CD14-positive monocyte (primary cell): ENCODE data around the gene SPNS1. TPM values are rescaled to one million over a fixed set of nuclear protein-coding genes. Genes with fewer than 3 reads are reported as not detected.

ENCODE experiments used
- DNase-seq, 3 donors: peaks; one replicate each; pipeline ENCODE4 v3.0.0-alpha.2; 2011 to 2022
- H2AFZ ChIP-seq: 2 replicates; pipeline ENCODE4 v1.6.0; 2012; ENCODE audit warnings: mild to moderate bottlenecking, low read depth, low read length, inconsistent platforms; ENCODE audit not compliant: insufficient read depth, poor library complexity, severe bottlenecking
- H3K27ac ChIP-seq, 2 donors: 1 replicate in 1 of 2; 2 replicates in 1 of 2; pipeline ENCODE4 v1.5.1; 2012 to 2013; ENCODE audit warnings: low read length in 2 of 2, control low read depth in 1 of 2, inconsistent platforms in 1 of 2, low read depth in 1 of 2, mild to moderate bottlenecking in 1 of 2
- H3K27me3 ChIP-seq, 2 donors: one replicate each; pipeline versions ENCODE4 v1.6.0 to v1.6.1; 2011 to 2013; ENCODE audit warnings: low read length in 2 of 2; ENCODE audit not compliant: control insufficient read depth in 2 of 2, insufficient read depth in 2 of 2
- H3K36me3 ChIP-seq, 2 donors: replicated peaks in 1 of 2; 1 replicate in 1 of 2; 2 replicates in 1 of 2; pipeline versions ENCODE4 v1.5.1 to v1.6.1; 2012 to 2013; ENCODE audit warnings: low read length in 2 of 2, control low read depth in 1 of 2, inconsistent platforms in 1 of 2, mild to moderate bottlenecking in 1 of 2; ENCODE audit not compliant: insufficient read depth in 2 of 2, control insufficient read depth in 1 of 2
- H3K4me1 ChIP-seq, 2 donors: 1 replicate in 1 of 2; 2 replicates in 1 of 2; pipeline versions ENCODE4 v1.5.1 to v1.6.1; 2012 to 2013; ENCODE audit warnings: low read length in 2 of 2, control low read depth in 1 of 2, inconsistent platforms in 1 of 2, mild to moderate bottlenecking in 1 of 2, moderate library complexity in 1 of 2; ENCODE audit not compliant: insufficient read depth in 2 of 2, control insufficient read depth in 1 of 2
- H3K4me2 ChIP-seq: replicated peaks from 2 replicates; pipeline ENCODE3; 2012; ENCODE audit warnings: low read length, moderate library complexity, mild to moderate bottlenecking; ENCODE audit not compliant: poor library complexity, severe bottlenecking; ENCODE audit errors: extremely low read depth
- H3K4me3 ChIP-seq, 3 experiments: fragments of 200-600 bp in 1 of 3; sonication (generic) in 1 of 3; replicated peaks in 1 of 3; 1 replicate in 2 of 3; 2 replicates in 1 of 3; pipeline ENCODE4 v1.5.1; 2011 to 2013; ENCODE audit warnings: low read length in 3 of 3, mild to moderate bottlenecking in 3 of 3, control low read depth in 2 of 3, low read depth in 2 of 3, inconsistent platforms in 1 of 3, moderate library complexity in 1 of 3
- H3K79me2 ChIP-seq: 2 replicates; pipeline ENCODE4 v1.6.0; 2012; ENCODE audit warnings: mild to moderate bottlenecking, control low read depth, inconsistent platforms, low read length, moderate library complexity; ENCODE audit not compliant: insufficient read depth
- H3K9ac ChIP-seq: 2 replicates; pipeline ENCODE4 v1.6.0; 2017; ENCODE audit warnings: low read length, mild to moderate bottlenecking; ENCODE audit not compliant: insufficient read depth, poor library complexity, severe bottlenecking
- H3K9me3 ChIP-seq, 2 donors: replicated peaks in 1 of 2; 1 replicate in 1 of 2; 2 replicates in 1 of 2; pipeline versions ENCODE4 v1.5.1 to v1.6.1; 2012 to 2013; ENCODE audit warnings: low read length in 2 of 2, control low read depth in 1 of 2; ENCODE audit not compliant: control insufficient read depth in 1 of 2, insufficient read depth in 1 of 2
- H4K20me1 ChIP-seq: 2 replicates; pipeline ENCODE4 v1.6.0; 2012; ENCODE audit warnings: mild to moderate bottlenecking, low read length, control low read depth, moderate library complexity; ENCODE audit not compliant: insufficient read depth
- H3K27ac Mint-ChIP-seq, 7 donors: one replicate each; pipeline ENCODE4 v1.8.0; 2020; ENCODE audit warnings: mild to moderate bottlenecking in 7 of 7, mixed read lengths in 7 of 7, moderate library complexity in 6 of 7, inconsistent platforms in 2 of 7
- H3K27me3 Mint-ChIP-seq, 3 donors: one replicate each; pipeline ENCODE4 v1.8.0; 2021 to 2022; ENCODE audit warnings: low read depth in 3 of 3, mild to moderate bottlenecking in 3 of 3, mixed read lengths in 3 of 3, moderate library complexity in 3 of 3, inconsistent platforms in 1 of 3
- H3K36me3 Mint-ChIP-seq, 2 donors: one replicate each; pipeline ENCODE4 v1.8.0; 2020; ENCODE audit warnings: mixed read lengths in 2 of 2, inconsistent platforms in 1 of 2, mild to moderate bottlenecking in 1 of 2
- H3K4me1 Mint-ChIP-seq: one replicate; pipeline ENCODE4 v1.8.0; 2020; ENCODE audit warnings: mild to moderate bottlenecking, mixed read lengths
- H3K4me3 Mint-ChIP-seq, 2 donors: one replicate each; pipeline ENCODE4 v1.8.0; 2020; ENCODE audit warnings: mild to moderate bottlenecking in 2 of 2, mixed read lengths in 2 of 2, moderate library complexity in 1 of 2
- H3K9me3 Mint-ChIP-seq, 7 donors: one replicate each; pipeline ENCODE4 v1.8.0; 2020 to 2022; ENCODE audit warnings: mixed read lengths in 7 of 7, mild to moderate bottlenecking in 6 of 7, moderate library complexity in 6 of 7, inconsistent platforms in 2 of 7
- WGBS: methylation state at CpG from one replicate; pipeline ENCODE4 v1.1.5; 2013; ENCODE audit warnings: missing lambda C conversion rate; ENCODE audit not compliant: insufficient coverage; 5-methylcytosine and 5-hydroxymethylcytosine counted together
- intact Hi-C, 2 donors: fragments of 100-400 bp; cut with micrococcal nuclease; formaldehyde crosslinking; loops; one replicate each; pipeline versions ENCODE4 v1.15.0 to v1.15.1; 2023
- polyA plus RNA-seq, 3 donors: library from polyadenylated mRNA; depleted of rRNA in 1 of 3; unstranded in 2 of 3; stranded (reverse) in 1 of 3; fragments of 300-500 nt in 2 of 3; fragments of >200 nt in 1 of 3; fragmentation: Illumina TruSeq in 2 of 3; gene quantifications; 1 replicate in 2 of 3; 2 replicates in 1 of 3; pipeline ENCODE4 v1.2.3, GENCODE V29; 2012 to 2021
- TF ChIP-seq, protein P1 (sequence below): fragments of 200-600 bp; IDR thresholded peaks from one replicate; pipeline ENCODE4 v1.8.0; 2022; ENCODE audit warnings: antibody characterized with exemption, mild to moderate bottlenecking

Gene SPNS1
- polyA plus RNA-seq, 3 donors = 93.4 to 104 (median 97.2) TPM

DNA sequence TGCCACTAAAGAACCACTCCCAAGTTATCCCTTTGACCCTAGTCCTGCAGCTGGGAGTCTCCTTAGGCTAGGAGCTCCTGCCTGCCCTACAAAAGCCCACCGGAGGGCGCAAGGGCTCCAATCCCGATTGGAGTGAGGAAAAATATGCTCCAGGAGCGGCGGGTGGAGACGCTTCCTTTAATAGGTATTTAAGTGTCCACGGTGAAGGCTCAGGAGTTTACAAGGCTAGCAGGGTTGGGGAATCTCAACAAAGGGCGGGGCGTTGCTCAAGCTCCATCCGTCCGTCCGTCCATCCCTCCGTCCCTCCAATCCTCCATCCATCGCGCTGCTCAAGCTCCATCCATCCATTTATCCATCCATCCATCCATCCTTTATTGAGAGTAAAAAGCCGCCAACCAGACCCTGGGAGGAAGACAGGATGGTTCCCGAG lies 556 bp upstream of the SPNS1 start:
- Histone ChIP-seq H3K79me2 (peaks cover 39% of the 10 kb centered on the region), H3K9me3 (no peaks in the 10 kb centered on the region), H3K4me3 (peak overlapping the region; percentile 85 to 98 (median 92)), H3K27ac (peak overlapping the region; percentile 74 to 93), H3K4me2 (peak overlapping the region; percentile 99), H4K20me1 (peaks cover 26% of the 10 kb centered on the region), H3K27me3 (no peaks in the 10 kb centered on the region), H2AFZ (peak overlapping the region; percentile 98), H3K36me3 (peaks cover 19 to 27% of the 10 kb centered on the region in 2 donors), H3K4me1 (peaks cover 28 to 38% of the 10 kb centered on the region in 2 donors), H3K9ac (peak overlapping the region; percentile 95)
- DNase-seq = peak; percentile 10 to 34 (median 26)
- peak overlapping the region; percentile 92 to 96 (median 96) for H3K27ac Mint-ChIP-seq
- intact Hi-C loops = no loop called here
- peaks cover 0 to 1% (median 0%) of the 10 kb centered on the region in 3 donors for H3K27me3 Mint-ChIP-seq
- H3K4me1 Mint-ChIP-seq = peaks cover 38% of the 10 kb centered on the region
- TF ChIP-seq, protein P1, sequence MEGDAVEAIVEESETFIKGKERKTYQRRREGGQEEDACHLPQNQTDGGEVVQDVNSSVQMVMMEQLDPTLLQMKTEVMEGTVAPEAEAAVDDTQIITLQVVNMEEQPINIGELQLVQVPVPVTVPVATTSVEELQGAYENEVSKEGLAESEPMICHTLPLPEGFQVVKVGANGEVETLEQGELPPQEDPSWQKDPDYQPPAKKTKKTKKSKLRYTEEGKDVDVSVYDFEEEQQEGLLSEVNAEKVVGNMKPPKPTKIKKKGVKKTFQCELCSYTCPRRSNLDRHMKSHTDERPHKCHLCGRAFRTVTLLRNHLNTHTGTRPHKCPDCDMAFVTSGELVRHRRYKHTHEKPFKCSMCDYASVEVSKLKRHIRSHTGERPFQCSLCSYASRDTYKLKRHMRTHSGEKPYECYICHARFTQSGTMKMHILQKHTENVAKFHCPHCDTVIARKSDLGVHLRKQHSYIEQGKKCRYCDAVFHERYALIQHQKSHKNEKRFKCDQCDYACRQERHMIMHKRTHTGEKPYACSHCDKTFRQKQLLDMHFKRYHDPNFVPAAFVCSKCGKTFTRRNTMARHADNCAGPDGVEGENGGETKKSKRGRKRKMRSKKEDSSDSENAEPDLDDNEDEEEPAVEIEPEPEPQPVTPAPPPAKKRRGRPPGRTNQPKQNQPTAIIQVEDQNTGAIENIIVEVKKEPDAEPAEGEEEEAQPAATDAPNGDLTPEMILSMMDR = peak; percentile 58
- peaks cover 0 to 2% (median 0%) of the 10 kb centered on the region in 7 donors for H3K9me3 Mint-ChIP-seq
- H3K4me3 Mint-ChIP-seq = peak overlapping the region; percentile 91 to 94
- H3K36me3 Mint-ChIP-seq = peaks cover 28 to 31% of the 10 kb centered on the region in 2 donors
- 0% methylated on average over 9 of the region's 17 CpGs for WGBS

DNA sequence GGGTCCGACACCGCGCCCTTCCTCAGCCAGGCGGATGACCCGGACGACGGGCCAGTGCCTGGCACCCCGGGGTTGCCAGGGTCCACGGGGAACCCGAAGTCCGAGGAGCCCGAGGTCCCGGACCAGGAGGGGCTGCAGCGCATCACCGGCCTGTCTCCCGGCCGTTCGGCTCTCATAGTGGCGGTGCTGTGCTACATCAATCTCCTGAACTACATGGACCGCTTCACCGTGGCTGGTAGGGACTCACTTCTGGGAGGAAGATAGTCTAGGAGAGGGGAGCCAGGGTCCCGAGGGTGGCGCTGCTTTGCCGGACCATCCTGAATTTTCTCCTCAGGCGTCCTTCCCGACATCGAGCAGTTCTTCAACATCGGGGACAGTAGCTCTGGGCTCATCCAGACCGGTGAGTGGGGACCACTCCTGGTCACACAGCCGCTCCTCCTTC lies 601 bp downstream of the SPNS1 start:
- Histone ChIP-seq H3K36me3 (peaks cover 24 to 35% of the 10 kb centered on the region in 2 donors), H3K79me2 (peaks cover 39% of the 10 kb centered on the region), H3K4me1 (peaks cover 28 to 38% of the 10 kb centered on the region in 2 donors), H4K20me1 (peaks cover 29% of the 10 kb centered on the region), H3K27me3 (no peaks in the 10 kb centered on the region), H3K4me2 (peak overlapping the region; percentile 99), H3K27ac (peak overlapping the region; percentile 74 to 93), H2AFZ (peak overlapping the region; percentile 98), H3K4me3 (peak overlapping the region; percentile 85 to 98 (median 92)), H3K9ac (peak overlapping the region; percentile 95), H3K9me3 (no peaks in the 10 kb centered on the region)
- peak in 1 of 3 donors; percentile 23 for DNase-seq
- intact Hi-C loops = no loop called here
- Mint-ChIP-seq H3K4me1 (peaks cover 38% of the 10 kb centered on the region), H3K9me3 (peaks cover 0 to 5% (median 0%) of the 10 kb centered on the region in 7 donors), H3K27ac (peak overlapping the region; percentile 50 to 96 (median 95)), H3K36me3 (peaks cover 33 to 43% of the 10 kb centered on the region in 2 donors), H3K4me3 (peak overlapping the region; percentile 91 to 94), H3K27me3 (no peaks in the 10 kb centered on the region)
- WGBS = 9% methylated on average over 21 of the region's 30 CpGs
- TF ChIP-seq, protein P1 = no peak
